ENCODE data around the gene YEATS4. TPM values are rescaled to one million over a fixed set of nuclear protein-coding genes. Genes with fewer than 3 reads are reported as not detected.

The YEATS4 gene
- total RNA-seq, 1 experiment from 2014 or later: 37.1 TPM

- TF ChIP-seq ZNF281 (CRISPR knock-in tag; IDR thresholded peaks at IDR 0.05) (no peak), USF1 (CRISPR knock-in tag; IDR thresholded peaks at IDR 0.05) (no peak), ZNF232 (CRISPR knock-in tag; IDR thresholded peaks at IDR 0.05) (no peak)
Measured at GRCh38 chr12:69433653-69434052, 74.1 kb downstream of the YEATS4 start (continued).

- ATAC-seq (no peak), DNase-seq (ENCODE audit: low spot score) (no peak)
- no peak overlapping the region for H3K27ac Mint-ChIP-seq
- H3K4me3 Mint-ChIP-seq: no peak overlapping the region
- peaks cover 3% of the 10 kb centered on the region; the same call in 1 of the 2 replicates for H3K4me1 Mint-ChIP-seq
- TF ChIP-seq ZSCAN18 (CRISPR knock-in tag; IDR thresholded peaks at IDR 0.05) (no peak), ESRRA (CRISPR knock-in tag; IDR thresholded peaks at IDR 0.05; ENCODE audit: borderline replicate concordance) (no peak), NFATC4 (CRISPR knock-in tag; IDR thresholded peaks at IDR 0.05) (no peak), CDX4 (CRISPR knock-in tag; IDR thresholded peaks at IDR 0.05; ENCODE audit: borderline replicate concordance) (no peak), ZNF396 (CRISPR knock-in tag; IDR thresholded peaks at IDR 0.05; ENCODE audit: borderline replicate concordance) (no peak), MAX (CRISPR knock-in tag; IDR thresholded peaks at IDR 0.05) (no peak), SP1 (CRISPR knock-in tag; conservative IDR thresholded peaks at IDR 0.05) (no peak), JAZF1 (CRISPR knock-in tag; IDR thresholded peaks at IDR 0.05) (no peak), E2F1 (CRISPR knock-in tag; IDR thresholded peaks at IDR 0.05) (no peak), USF2 (CRISPR knock-in tag; IDR thresholded peaks at IDR 0.05) (no peak), ZNF281 (CRISPR knock-in tag; IDR thresholded peaks at IDR 0.05) (no peak), RORB (CRISPR knock-in tag; IDR thresholded peaks at IDR 0.05) (no peak), ZBTB43 (CRISPR knock-in tag; IDR thresholded peaks at IDR 0.05) (no peak), MYBL2 (CRISPR knock-in tag; IDR thresholded peaks at IDR 0.05) (no peak), CTCF (IDR thresholded peaks at IDR 0.05) (no peak)
- no peaks in the 10 kb centered on the region for H3K9me3 Mint-ChIP-seq
- ChIA-PET POLR2A (no interaction called here), CTCF (no interaction called here)
- H3K36me3 Mint-ChIP-seq: no peaks in the 10 kb centered on the region
- H3K27me3 Mint-ChIP-seq (ENCODE audit: low read depth): no peaks in the 10 kb centered on the region
Measured at GRCh38 chr12:69435644-69436043, 76.1 kb downstream of the YEATS4 start.
